CD4-positive, alpha-beta T cell (primary cell): ENCODE measurements around the gene WDR91. TPM values are rescaled to one million over a fixed set of nuclear protein-coding genes. Genes with fewer than 3 reads are reported as not detected.
"Not testable (repeated sequence)": the region's sequence is repeated elsewhere in the genome, so short reads cannot be mapped to it uniquely, and the experiment has no call there.

ENCODE experiments used
- ATAC-seq: fragments of 200-7000 bp; cut with Tn5 transposase; one replicate; pipeline ENCODE4 v1.10.0; 2022; ENCODE audit warnings: mild to moderate bottlenecking; ENCODE audit not compliant: poor library complexity
- CTCF ChIA-PET: fragments of 350-600 bp; sonication (Branson Sonifier 250); formaldehyde crosslinking; loops from one replicate; lab custom pipeline; 2021; ENCODE audit warnings: antibody characterized with exemption, inconsistent platforms; lab: Charles Lee
- POLR2A ChIA-PET: fragments of 350-600 bp; sonication (Branson Sonifier 250); formaldehyde crosslinking; loops from one replicate; lab custom pipeline; 2021; ENCODE audit warnings: antibody characterized with exemption, inconsistent platforms; lab: Charles Lee
- DNase-seq, 14 experiments: peaks; one replicate each; pipeline ENCODE4 v3.0.0-alpha.2; 2013 to 2020; ENCODE audit warnings: mixed read lengths in 2 of 14
- H3K27ac ChIP-seq, 2 donors: one replicate each; pipeline versions ENCODE4 v1.5.1 to v1.7.0; 2013; ENCODE audit warnings: low read length in 2 of 2, low read depth in 1 of 2, mild to moderate bottlenecking in 1 of 2
- H3K27me3 ChIP-seq, 2 experiments: 1 replicate in 1 of 2; 2 replicates in 1 of 2; pipeline versions ENCODE4 v1.6.1 to v1.7.0; 2013; ENCODE audit warnings: low read length in 2 of 2, control low read depth in 1 of 2, mild to moderate bottlenecking in 1 of 2, moderate library complexity in 1 of 2; ENCODE audit not compliant: insufficient read depth in 2 of 2, control insufficient read depth in 1 of 2
- H3K36me3 ChIP-seq: one replicate; pipeline ENCODE4 v1.6.1; 2013; ENCODE audit warnings: low read length, control low read depth; ENCODE audit not compliant: insufficient read depth
- H3K4me1 ChIP-seq: one replicate; pipeline ENCODE4 v1.6.1; 2013; ENCODE audit warnings: low read length, control low read depth; ENCODE audit not compliant: insufficient read depth
- H3K4me3 ChIP-seq: one replicate; pipeline ENCODE4 v1.5.1; 2013; ENCODE audit warnings: mild to moderate bottlenecking, low read length, moderate library complexity
- H3K9me3 ChIP-seq, 2 experiments: 1 replicate in 1 of 2; 2 replicates in 1 of 2; pipeline versions ENCODE4 v1.6.1 to v1.7.0; 2013; ENCODE audit warnings: low read length in 2 of 2, mild to moderate bottlenecking in 2 of 2, control low read depth in 1 of 2, moderate library complexity in 1 of 2; ENCODE audit not compliant: control insufficient read depth in 1 of 2, insufficient read depth in 1 of 2
- H3K27ac Mint-ChIP-seq: one replicate; pipeline ENCODE4 v1.8.0; 2020; ENCODE audit warnings: mixed read lengths
- H3K27me3 Mint-ChIP-seq: one replicate; pipeline ENCODE4 v1.8.0; 2021; ENCODE audit warnings: mixed read lengths
- H3K36me3 Mint-ChIP-seq: one replicate; pipeline ENCODE4 v1.8.0; 2021; ENCODE audit warnings: low read depth, mixed read lengths
- H3K4me1 Mint-ChIP-seq: one replicate; pipeline ENCODE4 v1.8.0; 2021; ENCODE audit warnings: low read depth, mixed read lengths
- H3K4me3 Mint-ChIP-seq: one replicate; pipeline ENCODE4 v1.8.0; 2020; ENCODE audit warnings: mild to moderate bottlenecking, mixed read lengths
- H3K9me3 Mint-ChIP-seq: one replicate; pipeline ENCODE4 v1.8.0; 2020; ENCODE audit warnings: mixed read lengths
- CTCF ChIP-seq: fragments of 200-600 bp; IDR thresholded peaks from one replicate; pipeline ENCODE4 v1.8.0; 2022; ENCODE audit warnings: antibody characterized with exemption, mild to moderate bottlenecking
- intact Hi-C, 2 experiments: fragments of 100-400 bp; cut with DNase I in 1 of 2; cut with micrococcal nuclease in 1 of 2; formaldehyde crosslinking; loops; one replicate each; pipeline versions ENCODE4 v1.15.1 to v1.9.0; 2023 to 2025; cut with DNase I, micrococcal nuclease
- total RNA-seq, 174 experiments: library from RNA in 2 of 174; stranded (reverse) in 2 of 174; gene quantifications; one replicate each; pipeline ENCODE4 v1.2.3 and lab custom pipeline; 2021 to 2026

Gene WDR91
- total RNA-seq, 2 experiments from 2014 or later: 39.9 to 41.7 TPM

GRCh38 chr7:135175931-135176330 lies 35.4 kb downstream of the WDR91 start:
- H3K4me1 ChIP-seq: peaks cover 11% of the 10 kb centered on the region
- ChIA-PET CTCF (no interaction called here), POLR2A (no interaction called here)
- TF ChIP-seq CTCF: no peak
- no peak overlapping the region for H3K4me3 Mint-ChIP-seq
- peaks cover 8% of the 10 kb centered on the region for H3K9me3 Mint-ChIP-seq
- H3K36me3 ChIP-seq: peaks cover 7% of the 10 kb centered on the region
- H3K27ac ChIP-seq: no peak overlapping the region
- ATAC-seq (no peak), DNase-seq (no peak)
- H3K4me3 ChIP-seq: no peak overlapping the region
- H3K9me3 ChIP-seq: peaks cover 4 to 15% of the 10 kb centered on the region in 2 experiments
- H3K4me1 Mint-ChIP-seq: peaks cover 4% of the 10 kb centered on the region
- H3K27ac Mint-ChIP-seq: no peak overlapping the region
- no peaks in the 10 kb centered on the region for H3K27me3 ChIP-seq
- intact Hi-C loops: no loop called here
- H3K27me3 Mint-ChIP-seq: no peaks in the 10 kb centered on the region
- peaks cover 31% of the 10 kb centered on the region for H3K36me3 Mint-ChIP-seq

DNA sequence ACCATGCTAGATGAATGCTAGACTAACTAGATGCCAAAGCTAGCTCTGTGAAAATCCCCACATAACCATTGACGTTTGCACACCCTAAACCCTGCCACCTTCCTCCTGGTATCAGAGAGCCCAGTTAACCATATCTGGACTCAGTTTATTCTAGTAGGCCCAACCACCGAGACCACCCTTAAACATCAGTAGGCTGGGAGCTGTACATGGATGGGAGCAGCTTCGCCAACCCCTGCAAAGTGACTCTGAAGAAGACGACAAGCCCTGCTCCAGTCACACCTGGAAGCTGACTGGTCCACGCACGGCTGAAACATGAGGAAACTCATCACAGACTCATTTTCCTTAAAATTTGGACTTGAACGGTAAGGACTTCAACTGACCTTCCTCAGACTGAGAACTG lies 36.4 kb downstream of the WDR91 start:
- H3K4me3 Mint-ChIP-seq: no peak overlapping the region
- Histone ChIP-seq H3K27ac (no peak overlapping the region), H3K27me3 (no peaks in the 10 kb centered on the region), H3K36me3 (peaks cover 4% of the 10 kb centered on the region), H3K4me1 (peaks cover 16% of the 10 kb centered on the region), H3K4me3 (no peak overlapping the region), H3K9me3 (peaks cover 4 to 5% of the 10 kb centered on the region in 2 experiments)
- H3K36me3 Mint-ChIP-seq: peaks cover 22% of the 10 kb centered on the region
- peaks cover 8% of the 10 kb centered on the region for H3K9me3 Mint-ChIP-seq
- ChIA-PET CTCF (no interaction called here), POLR2A (no interaction called here)
- DNase-seq (no peak), ATAC-seq (no peak)
- peaks cover 8% of the 10 kb centered on the region for H3K4me1 Mint-ChIP-seq
- no peaks in the 10 kb centered on the region for H3K27me3 Mint-ChIP-seq
- intact Hi-C loops: loop anchor here in 1 of 2 experiments (5.0 kb wide), 1 partner anchor 543 kb away; no protein-coding TSS in a partner anchor
- H3K27ac Mint-ChIP-seq: no peak overlapping the region
- TF ChIP-seq CTCF: no peak

GRCh38 chr7:135173916-135174315 lies 37.4 kb downstream of the WDR91 start:
- Mint-ChIP-seq H3K36me3 (peaks cover 25% of the 10 kb centered on the region), H3K4me1 (peaks cover 18% of the 10 kb centered on the region)
- POLR2A ChIA-PET, H3K9me3 ChIP-seq, H3K27me3 Mint-ChIP-seq, H3K27ac ChIP-seq, H3K36me3 ChIP-seq, H3K27me3 ChIP-seq, ATAC-seq, H3K4me3 ChIP-seq, H3K27ac Mint-ChIP-seq, H3K9me3 Mint-ChIP-seq, DNase-seq, H3K4me3 Mint-ChIP-seq: not testable (repeated sequence)
- CTCF ChIA-PET: interaction anchor here (1.1 kb wide), 1 partner anchor 188 kb away, joined by 4 read pairs; the partner anchor contains the start of gene AGBL3
- peaks cover 26% of the 10 kb centered on the region for H3K4me1 ChIP-seq
- intact Hi-C loops: loop anchor here in 1 of 2 experiments (5.0 kb wide), 1 partner anchor 542 kb away; no protein-coding TSS in a partner anchor

GRCh38 chr7:135171581-135172291 lies 39.6 kb downstream of the WDR91 start:
- H3K4me3 ChIP-seq, ATAC-seq, H3K9me3 Mint-ChIP-seq, DNase-seq, H3K27me3 ChIP-seq, H3K9me3 ChIP-seq, H3K27ac ChIP-seq, H3K27me3 Mint-ChIP-seq: not testable (repeated sequence)
- Mint-ChIP-seq H3K4me3 (peak overlapping the region; percentile 89), H3K4me1 (peaks cover 40% of the 10 kb centered on the region), H3K27ac (peak overlapping the region; percentile 94), H3K36me3 (peaks cover 37% of the 10 kb centered on the region)
- ChIA-PET CTCF (interaction anchor here (0.6 to 3.8 kb wide), 14 partner anchors 17 to 714 kb away, joined by 3 to 53 read pairs (median 4); partner anchors contain the start of genes AGBL3 and TMEM140), POLR2A (interaction anchor here (1.2 to 4.2 kb wide), 7 partner anchors 21 to 525 kb away, joined by 4 to 111 read pairs (median 13); partner anchors contain the start of genes AGBL3, BPGM, TMEM140 and WDR91)
- peaks cover 21% of the 10 kb centered on the region for H3K36me3 ChIP-seq
- peaks cover 45% of the 10 kb centered on the region for H3K4me1 ChIP-seq
- intact Hi-C loops: loop anchor here in 1 of 2 experiments (5.0 kb wide), 1 partner anchor 539 kb away; no protein-coding TSS in a partner anchor
